Osteocyte (in vitro differentiated cells): ENCODE data around the gene ALCAM. TPM values are rescaled to one million over a fixed set of nuclear protein-coding genes. Genes with fewer than 3 reads are reported as not detected.

ENCODE experiments used
- DNase-seq: peaks from one replicate; pipeline ENCODE4 v3.0.0; 2021; ENCODE audit warnings: mixed read lengths; ENCODE audit not compliant: unreplicated experiment; ENCODE audit errors: extremely low spot score
- H3K27ac Mint-ChIP-seq: one replicate; pipeline ENCODE4 v1.8.0; 2021; ENCODE audit warnings: mild to moderate bottlenecking, mixed read lengths; ENCODE audit not compliant: unreplicated experiment
- H3K27me3 Mint-ChIP-seq: one replicate; pipeline ENCODE4 v1.8.0; 2021; ENCODE audit warnings: mixed read lengths; ENCODE audit not compliant: unreplicated experiment
- H3K36me3 Mint-ChIP-seq: one replicate; pipeline ENCODE4 v1.8.0; 2021; ENCODE audit warnings: mixed read lengths; ENCODE audit not compliant: unreplicated experiment
- H3K4me1 Mint-ChIP-seq: one replicate; pipeline ENCODE4 v1.8.0; 2021; ENCODE audit warnings: mixed read lengths; ENCODE audit not compliant: unreplicated experiment
- H3K4me3 Mint-ChIP-seq: one replicate; pipeline ENCODE4 v1.8.0; 2021; ENCODE audit warnings: mild to moderate bottlenecking, moderate library complexity, mixed read lengths; ENCODE audit not compliant: unreplicated experiment
- H3K9me3 Mint-ChIP-seq: one replicate; pipeline ENCODE4 v1.8.0; 2021; ENCODE audit warnings: mixed read lengths; ENCODE audit not compliant: unreplicated experiment
- total RNA-seq: library from RNA; stranded (reverse); gene quantifications from 2 replicates; pipeline ENCODE4 v1.2.1, GENCODE V29; 2021
- TF ChIP-seq, protein P1 (sequence below): fragments of 200-600 bp; sonication (generic); IDR thresholded peaks from 2 replicates; pipeline ENCODE4 v1.5.0; 2021; ENCODE audit warnings: antibody characterized with exemption, mild to moderate bottlenecking, moderate library complexity

ALCAM gene
- total RNA-seq, 1 donor from 2014 or later, result 242 TPM

DNA sequence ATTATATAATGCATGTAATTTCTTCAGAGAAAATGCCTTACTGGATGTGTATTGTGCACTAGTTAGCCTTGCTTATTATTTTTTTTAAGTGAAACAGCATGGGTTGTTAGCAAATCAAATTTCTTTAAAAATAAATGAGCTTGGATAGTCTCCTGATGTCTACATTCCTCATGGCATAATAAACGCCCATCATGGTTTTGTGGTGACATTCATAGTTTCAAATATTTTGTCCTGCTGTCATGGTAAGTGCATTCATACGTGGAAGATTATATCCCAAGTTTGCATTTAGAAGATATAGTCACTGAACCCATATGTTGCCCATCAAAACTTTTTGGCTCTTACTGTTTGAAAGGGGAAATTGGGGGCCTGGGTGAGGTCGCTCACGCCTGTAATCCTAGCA, 130.7 kb downstream of the ALCAM start:
- no peaks in the 10 kb centered on the region for H3K9me3 Mint-ChIP-seq
- DNase-seq, result no peak
- no peak overlapping the region for H3K4me3 Mint-ChIP-seq
- peaks cover 42% of the 10 kb centered on the region for H3K4me1 Mint-ChIP-seq
- H3K27me3 Mint-ChIP-seq, result no peaks in the 10 kb centered on the region
- peaks cover 8% of the 10 kb centered on the region for H3K36me3 Mint-ChIP-seq
- H3K27ac Mint-ChIP-seq, result no peak overlapping the region
- TF ChIP-seq, protein P1, sequence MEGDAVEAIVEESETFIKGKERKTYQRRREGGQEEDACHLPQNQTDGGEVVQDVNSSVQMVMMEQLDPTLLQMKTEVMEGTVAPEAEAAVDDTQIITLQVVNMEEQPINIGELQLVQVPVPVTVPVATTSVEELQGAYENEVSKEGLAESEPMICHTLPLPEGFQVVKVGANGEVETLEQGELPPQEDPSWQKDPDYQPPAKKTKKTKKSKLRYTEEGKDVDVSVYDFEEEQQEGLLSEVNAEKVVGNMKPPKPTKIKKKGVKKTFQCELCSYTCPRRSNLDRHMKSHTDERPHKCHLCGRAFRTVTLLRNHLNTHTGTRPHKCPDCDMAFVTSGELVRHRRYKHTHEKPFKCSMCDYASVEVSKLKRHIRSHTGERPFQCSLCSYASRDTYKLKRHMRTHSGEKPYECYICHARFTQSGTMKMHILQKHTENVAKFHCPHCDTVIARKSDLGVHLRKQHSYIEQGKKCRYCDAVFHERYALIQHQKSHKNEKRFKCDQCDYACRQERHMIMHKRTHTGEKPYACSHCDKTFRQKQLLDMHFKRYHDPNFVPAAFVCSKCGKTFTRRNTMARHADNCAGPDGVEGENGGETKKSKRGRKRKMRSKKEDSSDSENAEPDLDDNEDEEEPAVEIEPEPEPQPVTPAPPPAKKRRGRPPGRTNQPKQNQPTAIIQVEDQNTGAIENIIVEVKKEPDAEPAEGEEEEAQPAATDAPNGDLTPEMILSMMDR, result no peak

DNA sequence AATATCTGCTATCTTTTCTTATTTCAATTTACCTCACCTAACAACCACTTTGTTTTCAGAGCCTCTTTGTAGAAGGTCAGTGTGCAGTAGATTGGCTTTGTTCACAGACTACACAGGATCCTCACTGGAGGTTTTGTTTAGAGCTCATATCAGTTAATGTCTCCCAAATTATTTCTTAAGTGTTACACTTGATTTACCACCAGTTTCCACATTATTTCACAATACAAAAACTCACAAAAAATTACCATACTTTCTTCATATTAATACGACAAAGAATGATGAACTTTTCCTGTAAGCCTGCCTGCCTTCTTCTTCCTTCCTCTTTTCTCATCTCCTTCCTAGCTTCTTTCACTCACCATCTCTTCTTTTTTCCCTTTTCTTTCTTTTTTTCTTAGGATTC, 133.3 kb downstream of the ALCAM start:
- no peak for DNase-seq
- no peaks in the 10 kb centered on the region for H3K27me3 Mint-ChIP-seq
- no peak overlapping the region for H3K4me3 Mint-ChIP-seq
- no peaks in the 10 kb centered on the region for H3K9me3 Mint-ChIP-seq
- TF ChIP-seq, protein P1, result no peak
- peaks cover 52% of the 10 kb centered on the region for H3K4me1 Mint-ChIP-seq
- peak overlapping the region; percentile 7 for H3K27ac Mint-ChIP-seq
- peaks cover 3% of the 10 kb centered on the region for H3K36me3 Mint-ChIP-seq

DNA sequence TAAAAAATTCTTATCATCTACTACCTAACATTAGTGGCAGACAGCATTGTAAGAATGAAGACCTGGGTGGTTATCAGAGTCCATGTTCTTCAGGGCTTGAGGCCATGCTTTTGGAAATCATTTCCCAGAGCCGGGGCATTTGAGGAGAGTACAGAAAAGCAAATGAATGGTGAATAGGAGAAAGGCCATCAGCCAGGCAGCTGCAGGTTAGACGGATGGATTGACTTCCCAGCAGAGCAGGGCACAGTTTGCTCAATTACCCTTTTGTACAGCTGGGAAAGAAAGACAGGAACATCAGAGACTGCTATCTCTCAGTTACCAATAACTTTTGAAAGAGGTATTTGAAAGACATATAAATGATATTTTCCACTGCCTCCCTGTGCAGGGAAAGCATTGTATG, 135.6 kb downstream of the ALCAM start:
- no peaks in the 10 kb centered on the region for H3K9me3 Mint-ChIP-seq
- no peak overlapping the region for H3K27ac Mint-ChIP-seq
- H3K4me1 Mint-ChIP-seq, result peaks cover 48% of the 10 kb centered on the region
- peaks cover under 1% of the 10 kb centered on the region for H3K36me3 Mint-ChIP-seq
- H3K27me3 Mint-ChIP-seq, result no peaks in the 10 kb centered on the region
- TF ChIP-seq, protein P1, result no peak
- H3K4me3 Mint-ChIP-seq, result no peak overlapping the region
- DNase-seq, result no peak

DNA sequence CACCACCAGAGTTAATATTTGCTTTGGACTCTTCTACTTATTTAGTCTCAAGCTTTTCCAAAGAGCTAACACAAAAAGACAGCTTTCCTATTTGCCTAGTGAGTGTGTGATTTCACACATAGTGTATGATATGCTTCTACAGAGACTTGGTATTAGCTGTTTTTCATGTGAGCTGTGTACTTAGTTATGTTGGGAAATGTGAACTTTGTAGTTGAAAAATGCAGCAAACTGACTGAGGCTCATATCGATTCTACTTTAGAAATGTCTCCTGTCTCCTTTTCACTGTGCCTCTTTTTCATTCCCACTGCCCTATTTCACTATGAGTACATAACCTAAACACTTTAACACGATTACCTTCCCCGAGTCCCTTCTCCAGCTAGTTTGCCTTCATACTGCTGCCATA, 136.5 kb downstream of the ALCAM start:
- no peak for DNase-seq
- Mint-ChIP-seq H3K9me3 (no peaks in the 10 kb centered on the region), H3K4me1 (peaks cover 48% of the 10 kb centered on the region), H3K27me3 (no peaks in the 10 kb centered on the region), H3K4me3 (no peak overlapping the region), H3K36me3 (peaks cover 3% of the 10 kb centered on the region), H3K27ac (peak overlapping the region; percentile 53)
- TF ChIP-seq, protein P1, result no peak

DNA sequence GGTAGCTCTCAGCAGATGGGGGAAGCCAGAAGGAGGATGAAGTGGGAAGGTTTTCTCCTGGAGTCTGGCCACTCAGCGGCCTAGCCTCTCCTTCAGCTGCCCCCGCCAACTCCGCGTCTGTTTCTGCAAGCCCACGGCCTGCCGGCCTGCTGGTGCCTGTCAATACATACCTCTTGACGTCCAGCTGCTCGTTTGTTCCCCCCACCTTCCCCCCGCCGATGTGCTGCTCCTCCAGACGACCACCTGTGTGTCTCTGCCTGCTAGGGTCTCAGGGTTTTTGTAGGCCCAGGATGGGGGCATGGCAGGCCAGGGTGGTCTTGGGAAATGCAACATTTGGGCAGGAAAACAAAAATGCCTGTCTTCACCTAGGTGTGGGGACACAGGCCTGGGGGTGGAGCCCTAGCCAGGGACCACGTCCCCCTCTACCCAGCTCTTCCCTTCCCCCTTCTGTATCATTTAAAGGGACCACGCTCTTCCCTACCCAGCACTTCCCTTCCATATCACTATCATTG, 137.8 kb downstream of the ALCAM start:
- H3K36me3 Mint-ChIP-seq, result peaks cover 5% of the 10 kb centered on the region
- H3K4me1 Mint-ChIP-seq, result peaks cover 46% of the 10 kb centered on the region
- no peaks in the 10 kb centered on the region for H3K9me3 Mint-ChIP-seq
- no peak overlapping the region for H3K27ac Mint-ChIP-seq
- DNase-seq, result no peak
- TF ChIP-seq, protein P1, result no peak
- H3K27me3 Mint-ChIP-seq, result no peaks in the 10 kb centered on the region
- H3K4me3 Mint-ChIP-seq, result no peak overlapping the region
